MG63 (cell line): ENCODE results near the gene PRKCA. TPM values are rescaled to one million over a fixed set of nuclear protein-coding genes. Genes with fewer than 3 reads are reported as not detected.
A peak's percentile ranks its signal among the peaks of the same experiment; 100 is the strongest.
"Not testable (repeated sequence)": the region's sequence is repeated elsewhere in the genome, so short reads cannot be mapped to it uniquely, and the experiment has no call there.

Experiments used
- DNase-seq: peaks from one replicate; pipeline ENCODE4 v3.0.0-alpha.2; 2020
- H3K27me3 ChIP-seq: fragments of 250-450 bp; sonication (Bioruptor Pico); 2 replicates; pipeline ENCODE4 v1.5.1; 2020; ENCODE audit warnings: mild to moderate bottlenecking, moderate library complexity
- H3K36me3 ChIP-seq: fragments of 250-450 bp; sonication (Bioruptor Pico); 2 replicates; pipeline ENCODE4 v1.5.1; 2020; ENCODE audit warnings: mild to moderate bottlenecking, moderate library complexity
- H3K4me3 ChIP-seq: fragments of 250-450 bp; sonication (Bioruptor Pico); 2 replicates; pipeline ENCODE4 v1.5.1; 2020; ENCODE audit warnings: mild to moderate bottlenecking, moderate library complexity
- H3K9me3 ChIP-seq: fragments of 250-450 bp; sonication (Bioruptor Pico); 2 replicates; pipeline ENCODE4 v1.5.1; 2020; ENCODE audit warnings: mild to moderate bottlenecking, moderate library complexity
- total RNA-seq: library from RNA; depleted of rRNA; stranded (reverse); fragments of >200 nt; shearing (Covaris generic); gene quantifications from 2 replicates; pipeline ENCODE4 v1.2.3, GENCODE V29; 2014; ENCODE audit warnings: low replicate concordance

Gene PRKCA
- total RNA-seq, 1 experiment from 2014 or later = 17.3 TPM

GRCh38 chr17:66446419-66446818 lies 144.0 kb downstream of the PRKCA start:
- peaks cover 3% of the 10 kb centered on the region; the same call in 1 of the 2 replicates for H3K36me3 ChIP-seq

DNA sequence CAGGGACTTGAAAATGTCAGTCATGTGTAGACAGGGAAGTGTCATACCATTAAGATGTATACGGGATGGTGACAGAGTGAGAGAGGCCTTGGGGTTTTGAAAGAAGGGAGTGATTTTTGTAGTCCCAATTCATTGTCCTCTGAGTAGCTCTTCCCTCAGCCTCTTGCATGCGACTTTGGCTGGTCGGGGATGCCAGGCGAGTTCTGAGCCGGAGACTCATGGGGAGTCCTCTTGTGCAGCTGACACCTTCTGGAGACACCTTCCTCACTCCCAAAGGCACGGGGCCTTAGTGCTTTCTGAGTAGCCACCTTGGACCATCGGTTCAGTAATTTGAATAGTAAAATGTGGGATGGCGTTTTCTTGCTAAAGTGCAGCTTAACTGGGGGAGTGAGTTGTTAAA lies 144.7 kb downstream of the PRKCA start:
- H3K36me3 ChIP-seq = peaks cover 3% of the 10 kb centered on the region; the same call in 1 of the 2 replicates
- no peak for DNase-seq
- H3K4me3 ChIP-seq = no peak overlapping the region

More at GRCh38 chr17:66446419-66446818, 144.0 kb downstream of the PRKCA start:
- Histone ChIP-seq H3K4me3 (no peak overlapping the region), H3K9me3 (no peaks in the 10 kb centered on the region), H3K27me3 (no peaks in the 10 kb centered on the region)
- DNase-seq = no peak

GRCh38 chr17:66448026-66448639 lies 145.7 kb downstream of the PRKCA start:
- Histone ChIP-seq H3K36me3 (0 out of 2 replicates have a peak, but pooled peaks cover under 1% of the 10 kb centered on the region), H3K9me3 (no peaks in the 10 kb centered on the region), H3K27me3 (no peaks in the 10 kb centered on the region), H3K4me3 (no peak overlapping the region)
- DNase-seq = no peak

More for the DNA sequence above, 144.7 kb downstream of the PRKCA start:
- no peaks in the 10 kb centered on the region for H3K9me3 ChIP-seq
- no peaks in the 10 kb centered on the region for H3K27me3 ChIP-seq

- H3K9me3 ChIP-seq = no peaks in the 10 kb centered on the region
- H3K27me3 ChIP-seq = no peaks in the 10 kb centered on the region
- no peaks in the 10 kb centered on the region for H3K36me3 ChIP-seq
- DNase-seq = no peak
- no peak overlapping the region for H3K4me3 ChIP-seq
Measured at GRCh38 chr17:66449418-66449977, 147.1 kb downstream of the PRKCA start.

DNA sequence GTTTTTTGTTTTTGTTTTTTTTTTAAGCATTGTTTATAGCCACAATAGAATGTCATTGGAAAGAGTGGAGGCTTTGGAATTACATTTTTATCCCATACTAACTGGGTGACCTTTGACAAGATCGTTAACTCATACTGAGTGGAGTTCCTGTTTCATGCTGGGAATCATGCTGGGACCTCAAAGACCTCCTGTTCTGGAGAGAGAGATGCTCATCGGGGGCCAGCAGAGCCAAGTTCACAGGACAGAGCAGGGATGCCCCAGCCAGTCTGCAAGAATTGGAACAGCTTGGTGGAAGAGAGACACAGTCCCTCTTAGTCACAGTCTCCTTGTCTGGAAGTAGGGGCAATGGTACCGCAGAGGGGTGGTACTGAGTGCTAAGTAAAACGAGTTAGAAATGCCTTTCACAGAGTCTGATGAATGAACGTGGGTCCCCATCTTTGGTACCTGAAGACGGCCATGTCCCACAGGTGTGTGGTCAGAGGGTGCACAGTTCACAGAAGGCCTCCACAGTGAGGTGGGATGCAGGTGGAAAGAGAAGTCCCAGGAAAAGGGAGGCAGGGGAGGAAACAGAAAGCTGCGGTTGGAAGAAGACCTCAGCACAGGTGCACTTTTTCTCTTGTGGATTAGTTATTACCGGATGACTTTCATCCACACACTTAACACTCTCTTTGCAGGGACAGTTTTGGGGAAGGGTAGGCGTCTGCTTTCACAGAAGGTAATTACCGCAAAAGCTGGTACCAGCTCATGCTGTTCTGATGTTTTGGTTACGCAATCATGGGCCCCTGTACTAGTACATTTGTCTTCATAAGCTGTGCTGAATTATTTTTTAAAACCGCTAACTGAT lies 147.8 kb downstream of the PRKCA start:
- Histone ChIP-seq H3K4me3 (no peak overlapping the region), H3K9me3 (no peaks in the 10 kb centered on the region), H3K27me3 (no peaks in the 10 kb centered on the region), H3K36me3 (no peaks in the 10 kb centered on the region)
- DNase-seq = no peak

- Histone ChIP-seq H3K36me3 (no peaks in the 10 kb centered on the region), H3K27me3 (no peaks in the 10 kb centered on the region), H3K4me3 (no peak overlapping the region), H3K9me3 (no peaks in the 10 kb centered on the region)
- DNase-seq = no peak
Measured at GRCh38 chr17:66450852-66451158, 148.4 kb downstream of the PRKCA start.

DNA sequence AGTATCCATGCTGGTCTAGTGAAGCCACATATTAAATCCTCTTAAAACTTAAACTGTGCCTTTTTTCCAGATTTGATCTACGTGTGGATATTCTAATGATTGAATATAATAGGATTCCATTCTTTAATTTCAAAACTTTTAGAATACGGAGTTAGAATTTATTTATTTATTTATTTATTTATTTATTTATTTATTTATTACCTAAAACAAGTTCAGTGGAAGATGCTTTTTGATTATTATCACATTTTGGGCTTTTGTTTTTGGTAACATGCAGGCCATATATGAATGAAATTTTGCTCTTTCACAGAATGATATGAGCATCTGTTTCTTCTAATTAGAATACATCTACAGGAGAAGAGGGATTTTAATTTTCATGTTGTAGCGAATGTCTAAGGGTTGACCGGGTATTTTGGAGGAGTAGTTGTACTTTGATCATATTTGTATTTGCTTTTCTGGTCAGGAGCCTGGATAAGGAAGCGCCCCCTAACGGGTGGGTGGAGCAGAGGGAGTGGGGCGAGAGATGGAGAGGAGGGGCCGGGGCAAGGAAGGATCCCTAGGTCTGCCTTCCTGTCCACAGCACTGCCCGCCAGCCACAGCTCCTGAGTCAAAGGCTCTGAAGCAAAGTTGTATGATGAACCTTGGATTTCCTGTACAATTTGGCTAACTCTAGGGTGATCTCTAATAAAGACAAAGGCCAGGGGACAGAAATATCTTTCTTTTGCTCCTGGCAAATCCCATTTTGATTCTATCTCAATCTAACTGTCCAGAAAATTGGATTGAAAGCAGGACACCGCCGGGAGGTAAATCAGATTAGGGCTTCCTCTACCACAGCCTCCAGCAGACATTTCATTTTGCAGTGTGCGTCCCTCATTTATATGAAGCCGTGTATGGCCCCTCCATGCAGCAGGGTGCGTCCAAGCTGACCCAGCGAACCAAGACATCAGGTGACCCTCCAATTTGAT lies 149.1 kb downstream of the PRKCA start:
- H3K4me3 ChIP-seq = no peak overlapping the region
- H3K27me3 ChIP-seq = no peaks in the 10 kb centered on the region
- no peak for DNase-seq
- H3K9me3 ChIP-seq = no peaks in the 10 kb centered on the region
- H3K36me3 ChIP-seq = no peaks in the 10 kb centered on the region

- Histone ChIP-seq H3K9me3 (no peaks in the 10 kb centered on the region), H3K27me3 (no peaks in the 10 kb centered on the region), H3K4me3 (no peak overlapping the region), H3K36me3 (peaks cover 4% of the 10 kb centered on the region)
- DNase-seq = no peak
Measured at GRCh38 chr17:66455060-66455459, 152.6 kb downstream of the PRKCA start.

DNA sequence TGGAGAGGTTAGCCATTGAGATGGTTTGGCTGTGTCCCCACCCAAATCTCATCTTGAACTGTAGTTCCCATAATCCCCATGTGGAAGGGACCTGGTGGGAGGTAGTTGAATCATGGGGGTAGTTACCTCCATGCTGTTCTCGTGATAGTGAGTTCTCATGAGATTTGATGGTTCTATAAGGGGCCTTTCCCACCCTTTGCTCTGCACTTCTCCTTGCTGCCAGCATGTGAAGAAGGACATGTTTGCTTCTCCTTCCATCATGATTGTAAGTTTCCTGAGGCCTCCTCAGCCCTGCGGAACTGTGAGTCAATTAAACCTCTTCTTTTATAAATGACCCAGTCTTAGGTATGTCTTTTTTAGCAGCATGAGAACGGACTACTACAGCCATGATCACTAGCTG lies 155.1 kb downstream of the PRKCA start:
- H3K4me3 ChIP-seq, H3K9me3 ChIP-seq, H3K36me3 ChIP-seq, DNase-seq, H3K27me3 ChIP-seq: not testable (repeated sequence)

- no peaks in the 10 kb centered on the region for H3K9me3 ChIP-seq
- H3K36me3 ChIP-seq = peaks cover 6% of the 10 kb centered on the region
- no peak overlapping the region for H3K4me3 ChIP-seq
- no peaks in the 10 kb centered on the region for H3K27me3 ChIP-seq
- no peak for DNase-seq
Measured at GRCh38 chr17:66458782-66459181, 156.4 kb downstream of the PRKCA start.

DNA sequence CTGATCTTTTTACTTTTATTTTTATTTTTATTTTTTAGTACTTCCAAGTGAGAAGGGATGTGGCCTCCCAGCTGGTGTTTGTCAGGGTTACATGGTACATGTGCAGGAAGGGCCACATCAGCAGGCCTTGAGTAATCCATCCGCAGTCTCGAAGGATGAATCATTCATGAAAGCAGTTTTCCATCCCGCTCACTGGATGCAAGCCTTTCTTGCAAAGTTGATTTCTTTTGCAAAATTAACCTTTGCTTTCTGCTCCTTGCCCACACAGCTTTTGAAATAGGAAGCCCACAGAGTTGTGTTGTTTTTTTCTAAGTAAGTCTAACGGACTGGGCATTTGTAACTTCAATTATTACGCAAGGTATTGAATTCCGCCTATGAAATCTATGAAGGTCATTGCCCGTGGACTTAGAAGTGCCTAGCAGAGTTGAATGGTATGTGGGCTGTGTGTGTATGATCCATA lies 157.4 kb downstream of the PRKCA start:
- H3K4me3 ChIP-seq = no peak overlapping the region
- no peaks in the 10 kb centered on the region for H3K9me3 ChIP-seq
- DNase-seq = peak; percentile 85
- no peaks in the 10 kb centered on the region for H3K27me3 ChIP-seq
- peaks cover 6% of the 10 kb centered on the region for H3K36me3 ChIP-seq

- Histone ChIP-seq H3K36me3 (peaks cover 6% of the 10 kb centered on the region), H3K9me3 (no peaks in the 10 kb centered on the region), H3K27me3 (no peaks in the 10 kb centered on the region), H3K4me3 (no peak overlapping the region)
- no peak for DNase-seq
Measured at GRCh38 chr17:66460558-66460957, 158.1 kb downstream of the PRKCA start.

DNA sequence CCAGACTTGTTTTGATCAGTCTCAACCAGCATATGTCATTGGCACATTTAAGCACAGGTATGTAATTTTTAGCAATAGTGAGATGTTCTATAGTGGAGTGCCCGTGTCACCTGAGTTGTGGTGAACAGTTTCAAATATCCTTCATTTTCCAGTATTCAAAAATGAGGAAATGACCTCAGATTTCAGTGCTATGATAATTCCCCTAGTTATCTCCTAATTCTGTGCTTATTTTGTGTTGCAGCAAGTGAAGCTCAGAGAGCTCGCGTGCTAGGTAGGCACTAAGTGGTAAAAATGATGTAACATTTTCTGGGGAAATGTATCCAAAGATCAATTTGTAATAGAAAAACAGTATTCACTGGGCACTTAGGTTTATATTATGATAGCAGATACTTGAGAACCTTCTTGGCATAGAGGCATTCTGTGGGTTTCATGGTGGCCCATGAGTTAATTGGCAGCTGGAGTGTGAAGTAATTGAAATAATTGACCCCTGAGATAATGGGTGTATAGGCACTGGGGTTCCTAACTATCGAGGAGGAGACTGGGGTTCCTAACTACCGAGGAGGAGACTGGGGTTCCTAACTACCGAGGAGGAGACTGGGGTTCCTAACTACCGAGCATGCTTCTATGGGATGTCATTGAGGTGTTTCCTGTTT lies 159.1 kb downstream of the PRKCA start:
- Histone ChIP-seq H3K36me3 (peaks cover 6% of the 10 kb centered on the region), H3K9me3 (no peaks in the 10 kb centered on the region), H3K27me3 (no peaks in the 10 kb centered on the region), H3K4me3 (no peak overlapping the region)
- DNase-seq = no peak

DNA sequence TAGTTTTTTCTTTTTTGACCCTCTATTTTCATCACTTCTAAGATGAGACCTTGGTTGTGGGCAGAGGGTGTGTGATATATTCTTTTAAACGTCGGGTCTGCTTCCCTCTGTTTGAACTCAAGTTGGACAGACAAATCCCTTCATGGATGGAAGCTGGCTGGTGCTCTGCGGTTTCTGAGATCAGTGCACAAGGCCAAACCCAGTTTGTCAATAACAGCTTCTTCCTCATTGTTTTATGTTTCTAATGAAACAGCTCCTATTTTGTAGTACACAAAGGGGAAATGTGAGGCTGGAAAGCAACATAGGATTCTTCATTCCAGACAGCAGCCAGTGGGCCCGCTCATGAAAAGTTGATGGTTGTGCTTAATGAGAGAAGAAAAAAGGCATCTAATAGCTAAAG lies 159.6 kb downstream of the PRKCA start:
- DNase-seq = no peak

GRCh38 chr17:66464921-66465320 lies 162.5 kb downstream of the PRKCA start:
- no peak for DNase-seq
- Histone ChIP-seq H3K4me3 (no peak overlapping the region), H3K36me3 (0 out of 2 replicates have a peak, but pooled peaks cover 2% of the 10 kb centered on the region), H3K9me3 (no peaks in the 10 kb centered on the region), H3K27me3 (no peaks in the 10 kb centered on the region)

More for the DNA sequence above, 159.6 kb downstream of the PRKCA start:
- H3K4me3 ChIP-seq = no peak overlapping the region
- H3K27me3 ChIP-seq = no peaks in the 10 kb centered on the region
- no peaks in the 10 kb centered on the region for H3K9me3 ChIP-seq
- H3K36me3 ChIP-seq = peaks cover 6% of the 10 kb centered on the region

- 0 out of 2 replicates have a peak, but pooled peaks cover 2% of the 10 kb centered on the region for H3K36me3 ChIP-seq
- H3K4me3 ChIP-seq = no peak overlapping the region
- H3K27me3 ChIP-seq = no peaks in the 10 kb centered on the region
- no peaks in the 10 kb centered on the region for H3K9me3 ChIP-seq
- no peak for DNase-seq
Measured at GRCh38 chr17:66465701-66466100, 163.3 kb downstream of the PRKCA start.
